OCI-M1 (cell line): Measurements from ENCODE around the gene CHD6.

Source experiments
- DNase-seq: peaks from one replicate; lab custom pipeline; 2025; lab: John Stamatoyannopoulos, UW

CHD6 gene

DNA sequence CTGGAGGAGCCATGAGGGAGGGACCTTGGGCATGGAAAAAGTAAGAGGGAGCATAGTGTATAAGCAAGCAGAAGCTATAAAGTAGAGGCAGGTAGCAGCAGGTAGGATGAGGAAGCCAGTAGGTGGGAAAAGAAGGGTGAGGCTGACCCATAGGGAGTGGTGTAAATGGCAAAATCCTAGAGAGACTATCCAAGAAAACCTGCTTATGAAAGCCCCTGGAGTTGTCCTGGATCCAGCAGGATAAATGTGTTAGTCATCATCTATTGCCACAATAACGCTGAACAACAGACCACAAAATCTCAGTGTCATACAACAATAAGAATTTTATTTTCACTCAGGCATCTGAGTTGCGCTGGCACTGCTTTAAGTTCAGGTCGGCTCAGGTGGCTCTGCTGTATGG is 30.2 kb downstream of the CHD6 start:
- no peak for DNase-seq

DNA sequence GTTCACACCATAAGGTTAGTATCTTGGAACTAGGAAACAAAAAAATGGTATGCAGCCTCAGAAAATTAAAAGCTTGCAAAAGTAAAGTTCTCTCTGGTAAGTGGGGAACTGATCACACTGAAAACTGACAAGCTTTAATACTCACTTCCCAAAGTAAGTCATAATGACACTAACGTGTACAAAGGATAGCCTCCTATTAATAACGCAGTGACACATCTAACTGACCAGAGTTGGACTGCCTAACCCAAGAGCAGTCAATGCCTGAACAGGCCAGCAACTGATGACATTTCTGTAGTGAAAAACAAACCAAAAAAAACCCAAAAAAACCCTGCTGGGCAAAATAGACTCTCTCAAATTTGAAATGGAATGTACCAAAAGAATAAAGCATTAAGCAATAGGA is 30.7 kb downstream of the CHD6 start:
- DNase-seq: no peak

DNA sequence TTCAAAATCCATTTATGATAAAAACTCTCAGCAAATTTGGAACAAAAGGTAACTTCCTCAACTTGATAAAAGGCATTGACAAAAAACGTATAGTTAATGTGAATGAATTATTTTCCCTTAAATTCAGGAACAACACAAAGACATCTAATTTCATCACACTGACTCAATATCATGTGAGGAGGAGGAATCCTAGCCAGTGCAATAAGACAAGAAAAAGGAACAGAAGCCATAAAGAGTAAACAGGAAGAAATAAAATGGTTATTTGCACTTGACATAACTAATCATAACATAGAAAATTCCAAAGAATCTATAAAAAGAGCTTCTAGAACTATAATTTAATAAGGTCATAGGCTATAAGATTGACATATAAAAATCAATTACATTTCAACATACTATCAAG is 31.4 kb downstream of the CHD6 start:
- no peak for DNase-seq

DNA sequence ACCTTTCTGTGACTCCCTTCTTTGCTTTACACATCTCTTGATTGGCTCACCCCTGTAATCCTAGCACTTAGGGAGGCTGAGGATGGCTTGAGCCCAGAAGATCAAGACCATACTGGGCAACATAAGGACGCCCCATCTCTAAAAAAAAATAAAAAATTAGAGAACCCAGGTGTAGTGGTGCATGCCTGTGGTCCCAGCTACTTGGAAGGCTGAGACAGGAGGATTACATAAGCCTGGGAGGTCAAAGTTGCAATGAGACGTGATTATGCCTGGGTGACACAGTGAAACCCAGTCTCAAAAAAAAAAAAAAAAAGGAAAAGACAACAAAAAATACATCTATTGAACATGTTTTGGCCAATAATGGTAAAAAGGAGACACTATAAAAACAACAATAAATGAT is 37.8 kb downstream of the CHD6 start:
- no peak for DNase-seq

DNA sequence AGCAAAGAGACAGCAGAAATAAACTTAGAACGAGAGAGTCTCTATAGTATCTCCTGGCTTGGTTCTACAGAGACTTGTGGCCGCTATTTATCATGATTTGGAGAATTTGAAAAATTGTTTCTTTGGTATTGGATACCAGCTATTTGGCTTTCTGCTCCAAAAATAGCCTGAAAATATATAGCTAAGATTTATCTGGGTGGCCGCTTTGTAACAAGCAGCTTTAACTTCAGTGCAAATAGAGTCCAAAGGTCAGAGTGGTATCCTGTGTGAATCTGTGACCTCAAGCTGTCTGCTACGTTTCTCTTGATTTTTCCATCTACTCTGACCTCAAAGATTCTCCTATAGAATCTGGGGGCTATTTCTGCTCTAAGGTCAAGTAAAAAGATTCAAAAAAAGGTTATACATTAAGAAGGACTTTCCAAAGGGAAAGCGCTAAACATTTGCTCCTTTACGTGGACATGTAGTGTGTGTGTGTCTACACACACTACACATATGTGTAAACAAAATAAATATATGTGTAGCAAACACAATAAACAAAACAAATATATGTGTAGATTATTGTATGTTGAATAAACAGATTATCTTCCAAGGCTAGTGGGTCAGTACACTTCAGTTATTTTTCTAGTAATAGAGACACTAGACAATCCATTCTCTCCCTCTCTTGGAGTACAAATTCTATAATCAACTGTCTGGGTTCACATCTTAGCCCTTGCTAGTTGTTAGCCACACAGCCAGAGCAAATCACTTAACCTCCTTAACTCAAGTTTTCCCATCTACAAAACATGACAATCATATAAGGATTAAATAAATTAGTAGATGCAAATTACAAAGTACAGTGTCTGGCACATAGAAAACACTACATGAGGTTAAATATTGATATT is 40.8 kb downstream of the CHD6 start:
- DNase-seq: no peak

DNA sequence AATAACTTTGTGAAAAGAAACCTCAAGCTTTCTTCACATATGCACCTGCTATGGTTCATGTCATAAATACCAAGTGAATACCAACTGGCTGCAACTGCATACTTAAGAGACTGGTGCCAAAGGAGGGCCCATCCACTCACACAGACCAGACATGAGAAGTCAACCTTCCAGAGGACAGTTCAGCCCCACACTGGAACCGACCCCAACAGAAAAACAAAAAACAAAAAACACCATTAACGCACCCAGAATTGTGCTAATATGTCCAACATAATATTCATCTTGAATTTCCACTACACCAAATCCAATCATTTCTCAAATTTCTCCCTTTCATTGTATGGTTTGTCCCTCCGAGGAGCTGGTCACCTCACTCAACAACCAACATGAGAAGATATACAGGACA is 42.8 kb downstream of the CHD6 start:
- DNase-seq: no peak

DNA sequence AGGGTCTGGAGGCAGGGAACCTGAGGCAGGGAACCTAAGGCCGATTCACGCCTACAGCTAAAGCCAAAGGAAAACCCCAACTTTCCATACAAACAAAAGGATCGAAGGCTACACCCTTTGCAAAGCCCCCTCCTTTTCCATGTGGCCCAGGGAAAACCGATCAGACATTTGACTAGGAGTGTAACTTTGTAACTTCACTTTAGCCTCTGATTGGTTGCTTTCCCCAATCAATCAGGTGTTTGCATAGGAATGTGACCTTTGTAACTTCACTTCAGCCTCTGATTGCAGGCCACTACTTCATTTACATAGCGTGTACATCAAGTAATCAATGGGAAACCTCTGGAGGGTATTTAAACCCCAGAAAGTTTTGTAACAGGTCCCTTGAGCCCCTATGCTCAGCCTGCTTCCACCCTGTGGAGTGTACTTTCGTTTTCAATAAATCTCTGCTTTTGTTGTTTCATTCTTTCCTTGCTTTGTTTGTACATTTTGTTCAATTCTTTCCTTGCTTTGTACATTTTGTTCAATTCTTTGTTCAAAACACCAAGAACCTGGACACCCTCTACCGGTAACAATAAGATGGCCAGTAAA is 43.3 kb downstream of the CHD6 start:
- no peak for DNase-seq

DNA sequence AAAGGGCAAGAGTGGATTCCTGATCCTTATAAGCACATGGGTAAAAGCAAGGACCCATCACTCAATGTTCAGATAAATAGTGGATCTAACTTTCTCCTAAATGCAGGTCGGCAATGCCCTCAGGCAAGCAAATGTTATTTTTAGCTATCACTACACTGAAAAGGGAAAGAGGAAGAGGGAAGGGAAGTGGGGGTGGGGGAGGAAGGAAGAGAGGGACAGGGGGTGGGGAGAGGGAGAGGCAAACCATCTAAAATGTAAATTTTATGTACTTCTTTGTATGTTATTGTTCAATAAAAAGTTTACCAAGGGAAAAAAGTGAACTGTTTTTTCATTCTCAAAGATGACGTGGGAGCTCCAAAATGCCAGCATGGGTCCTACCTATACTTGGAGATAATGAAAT is 44.2 kb downstream of the CHD6 start:
- DNase-seq: peak; percentile 40

DNA sequence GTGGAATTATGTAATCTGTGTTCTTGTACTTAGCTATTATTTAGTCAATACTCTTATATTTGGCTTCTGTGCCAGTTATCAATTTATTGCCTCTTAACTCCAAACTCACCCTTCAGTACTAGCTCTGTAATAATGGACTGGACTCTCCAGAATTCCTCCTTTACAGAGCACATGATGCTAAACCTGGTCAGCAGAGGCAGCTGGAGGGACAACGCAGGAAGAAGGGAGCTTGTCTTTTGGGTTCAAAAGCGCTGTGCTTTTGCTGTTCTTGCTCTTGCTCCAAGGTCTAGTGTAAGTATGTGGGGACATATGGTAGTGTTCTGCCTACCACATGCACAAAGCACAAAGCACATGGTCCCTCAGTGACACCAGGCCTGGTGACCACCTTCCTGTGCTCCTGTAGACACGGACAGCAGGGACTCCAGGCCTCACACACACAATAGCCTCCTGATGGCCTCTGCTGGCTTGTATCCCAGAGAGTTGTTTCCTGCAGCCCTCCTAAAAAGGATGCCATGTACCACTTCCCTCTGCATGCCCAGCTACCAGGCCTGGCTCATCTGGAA is 46.1 kb downstream of the CHD6 start:
- DNase-seq: no peak

DNA sequence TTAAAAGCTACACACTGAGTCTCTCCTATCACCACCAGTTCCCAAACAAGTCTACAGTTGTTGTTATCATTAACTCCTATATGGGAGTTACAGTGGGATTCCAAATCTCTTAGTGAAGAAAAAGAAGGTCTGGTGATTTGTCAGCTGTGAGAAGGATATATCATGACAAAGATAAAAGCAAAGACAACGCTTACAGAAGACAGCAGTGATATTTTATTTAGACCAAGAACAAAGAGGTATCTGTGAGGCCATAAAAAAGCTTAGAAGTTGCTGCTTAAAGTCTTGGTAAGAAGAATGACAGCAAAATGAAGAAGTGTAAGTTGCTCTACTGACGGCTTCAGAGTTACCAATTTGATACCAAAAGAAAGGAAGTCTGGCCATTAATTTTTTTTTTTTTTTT is 47.2 kb downstream of the CHD6 start:
- no peak for DNase-seq

DNA sequence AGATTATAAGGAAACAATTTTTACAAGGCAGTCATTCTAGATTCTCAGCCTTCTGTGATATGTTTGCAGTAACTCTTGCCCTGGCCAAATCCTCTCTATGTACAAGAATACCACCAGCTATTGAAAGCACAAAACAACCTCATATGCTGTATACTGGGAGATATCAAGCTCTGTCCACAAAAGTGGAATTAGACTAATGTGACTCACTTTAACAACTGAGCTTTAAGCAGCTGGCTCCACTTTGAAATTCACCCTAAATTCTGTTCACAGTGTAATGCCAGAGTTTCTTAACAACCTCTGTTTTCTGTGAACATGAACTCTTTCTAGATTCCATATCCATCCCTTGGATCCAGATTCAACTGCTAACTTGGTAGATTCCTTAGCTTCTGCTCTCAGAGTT is 47.6 kb downstream of the CHD6 start:
- DNase-seq: no peak

DNA sequence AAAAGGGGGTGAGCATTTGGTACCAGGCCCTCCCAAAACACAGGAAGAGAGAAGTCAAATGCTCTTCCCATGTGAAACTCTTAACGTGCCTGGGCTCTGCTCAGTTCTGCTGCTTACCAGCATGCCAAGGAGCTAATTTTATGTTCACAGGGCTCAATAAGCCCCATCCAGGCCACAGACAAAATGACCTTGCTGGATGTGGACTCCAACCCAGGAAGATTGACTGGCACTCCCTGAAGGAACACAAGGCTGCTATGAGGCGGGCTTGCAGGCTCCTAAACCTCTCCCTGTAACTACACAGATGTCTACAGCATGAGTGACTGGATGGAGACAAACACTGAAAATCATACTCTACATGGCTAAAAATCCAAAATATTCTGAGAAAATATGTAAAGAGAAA is 50.6 kb downstream of the CHD6 start:
- DNase-seq: no peak

DNA sequence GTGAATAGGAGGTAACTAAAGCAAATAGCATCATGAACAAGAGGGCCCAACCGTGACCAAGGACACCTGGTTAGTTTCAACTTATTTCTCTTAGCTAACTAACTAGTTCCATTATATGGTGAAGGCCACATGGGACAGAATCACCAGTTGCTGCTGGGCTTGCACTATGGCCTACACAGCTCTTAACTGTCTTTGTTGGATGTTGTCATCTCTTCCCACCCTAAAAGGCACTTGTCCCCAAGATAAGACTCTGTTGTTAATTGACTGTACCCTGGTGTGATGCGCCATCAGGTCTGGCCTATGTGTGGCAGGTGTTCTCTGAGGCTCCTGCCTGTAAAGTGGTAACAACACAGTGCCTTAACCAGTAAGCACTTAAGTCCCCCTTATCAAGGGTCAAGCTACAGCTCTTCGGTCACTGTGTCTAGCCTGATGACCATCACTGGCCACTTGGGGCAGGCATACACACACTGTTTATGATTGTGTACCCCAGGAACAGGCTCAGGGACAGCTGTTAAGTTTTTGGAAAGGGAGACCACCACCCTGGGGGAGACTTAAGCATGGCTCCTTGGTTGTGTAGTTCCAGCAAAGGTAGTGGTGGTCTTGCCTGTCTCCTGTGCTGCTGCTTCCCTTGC is 51.2 kb downstream of the CHD6 start:
- DNase-seq: no peak

DNA sequence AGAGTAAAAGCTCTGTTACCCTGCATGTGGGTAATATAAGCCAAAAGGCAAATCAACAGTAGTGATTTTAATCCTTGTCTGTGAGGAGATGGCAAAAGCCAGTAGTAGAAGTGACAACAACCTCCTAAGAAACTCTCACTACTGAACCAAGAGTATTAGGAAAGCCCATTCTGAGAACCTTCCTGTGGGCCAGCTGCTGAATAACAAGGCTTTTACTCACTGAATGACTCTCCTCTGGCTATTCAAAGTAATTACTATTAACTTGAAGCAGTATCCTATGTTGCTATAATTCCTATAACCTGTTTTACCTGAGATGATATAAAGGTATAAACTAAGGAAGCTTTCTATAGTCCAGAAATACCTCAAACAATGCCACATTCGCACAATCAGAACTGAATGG is 55.1 kb downstream of the CHD6 start:
- no peak for DNase-seq

DNA sequence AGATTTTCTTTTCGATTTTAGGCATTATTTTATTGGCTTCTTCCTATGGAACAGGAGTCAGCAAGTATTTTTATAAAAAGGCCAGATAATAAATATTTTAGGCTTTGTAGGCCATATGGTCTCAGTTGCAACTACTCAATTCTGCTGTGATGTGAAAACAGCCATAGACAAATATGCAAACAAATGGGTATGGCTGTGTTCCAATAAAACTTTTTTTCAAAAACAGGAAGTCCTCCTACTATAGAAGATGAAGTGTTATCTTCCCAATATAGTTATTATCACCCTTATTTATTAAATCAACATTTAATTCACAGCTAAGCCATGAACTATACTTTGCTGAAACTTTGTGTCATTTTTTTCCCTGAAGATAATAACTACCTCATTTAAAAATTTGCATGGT is 57.2 kb downstream of the CHD6 start:
- DNase-seq: peak; percentile 28

DNA sequence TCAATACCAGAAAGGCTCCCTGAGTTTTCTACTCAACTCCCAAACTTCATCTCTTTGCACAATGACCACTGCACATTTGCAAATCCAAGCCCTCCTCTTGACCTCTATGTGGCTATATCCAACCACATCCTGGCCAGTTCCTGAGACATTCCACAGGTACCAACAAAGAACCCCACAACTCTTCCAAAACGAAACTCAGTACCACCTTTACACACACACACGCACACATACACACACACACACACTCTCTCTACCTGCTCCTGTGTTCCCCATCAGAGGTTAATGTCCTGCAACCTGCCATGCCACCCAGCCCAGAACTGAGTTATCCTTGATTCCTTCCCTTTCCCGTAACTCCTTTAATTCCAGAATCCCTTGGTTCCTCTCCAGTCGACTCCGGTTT is 58.5 kb downstream of the CHD6 start:
- no peak for DNase-seq

DNA sequence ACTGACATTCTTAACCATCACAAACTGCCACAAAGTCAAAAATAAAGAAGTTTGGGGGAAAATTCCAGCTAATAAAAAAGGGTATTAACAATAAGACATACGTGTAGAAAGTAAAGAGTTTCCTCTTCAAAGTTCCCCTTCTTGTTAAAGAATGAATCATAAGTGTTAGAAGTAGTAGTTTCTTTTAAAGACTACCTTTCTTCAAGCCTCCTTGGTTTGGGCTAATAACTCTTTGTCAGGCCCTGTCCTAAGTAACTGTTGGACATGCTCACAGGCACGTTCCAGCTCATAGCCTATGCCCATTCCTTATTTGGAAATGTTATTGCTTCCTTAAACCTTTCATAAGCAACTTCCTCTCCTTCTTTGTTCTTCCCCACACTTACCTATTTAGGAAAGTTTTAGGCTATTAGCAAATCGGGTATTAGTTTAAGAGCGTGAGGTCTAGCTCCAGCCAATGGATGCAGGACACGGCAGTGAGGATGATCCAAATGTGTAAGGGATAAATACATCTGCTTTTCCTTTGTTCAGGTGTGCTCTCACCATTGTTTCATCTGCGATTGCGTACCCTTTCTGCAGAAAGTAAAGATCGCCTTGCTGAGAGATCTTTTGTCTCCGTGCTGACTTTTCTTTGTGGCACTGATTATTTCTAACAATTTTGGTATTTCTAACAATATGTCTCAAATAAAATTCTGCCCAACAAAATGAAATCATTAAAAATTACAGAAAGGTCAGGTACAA is 64.9 kb downstream of the CHD6 start:
- no peak for DNase-seq

DNA sequence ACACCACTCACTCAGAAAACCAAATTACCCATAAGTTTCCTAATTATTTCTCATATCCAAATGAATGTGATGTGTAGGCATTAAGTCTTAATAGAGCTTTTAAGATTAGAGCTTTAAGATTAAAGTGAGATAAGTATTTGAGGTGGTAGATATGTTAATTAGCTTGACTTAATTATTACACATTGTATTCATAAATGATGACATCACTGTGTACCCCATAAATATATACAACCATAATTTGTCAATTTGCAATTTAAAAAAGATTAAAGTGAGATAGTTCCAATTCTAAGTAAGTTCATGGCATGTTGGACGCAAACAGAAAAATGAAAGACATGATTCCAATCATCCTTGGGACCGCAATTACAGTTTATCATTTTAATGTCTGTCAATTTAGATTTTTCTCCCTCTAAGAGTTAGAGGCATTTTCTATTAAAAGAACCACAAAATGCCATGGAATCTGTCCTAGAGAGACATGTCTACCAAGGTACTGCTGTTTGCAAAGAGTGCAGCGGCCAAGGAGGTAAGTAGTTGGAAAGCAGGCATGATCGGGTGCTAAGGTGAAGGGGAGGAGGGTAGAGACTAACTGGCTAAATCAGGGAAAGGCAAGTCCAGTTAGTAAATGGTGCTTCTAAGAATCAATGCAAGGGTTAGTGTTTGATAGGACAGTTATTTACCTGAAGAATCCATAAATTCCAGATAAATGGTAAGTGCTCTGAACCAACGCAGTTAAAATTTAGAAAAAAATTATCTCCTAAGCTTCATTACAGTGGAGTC is 65.7 kb downstream of the CHD6 start:
- DNase-seq: no peak

DNA sequence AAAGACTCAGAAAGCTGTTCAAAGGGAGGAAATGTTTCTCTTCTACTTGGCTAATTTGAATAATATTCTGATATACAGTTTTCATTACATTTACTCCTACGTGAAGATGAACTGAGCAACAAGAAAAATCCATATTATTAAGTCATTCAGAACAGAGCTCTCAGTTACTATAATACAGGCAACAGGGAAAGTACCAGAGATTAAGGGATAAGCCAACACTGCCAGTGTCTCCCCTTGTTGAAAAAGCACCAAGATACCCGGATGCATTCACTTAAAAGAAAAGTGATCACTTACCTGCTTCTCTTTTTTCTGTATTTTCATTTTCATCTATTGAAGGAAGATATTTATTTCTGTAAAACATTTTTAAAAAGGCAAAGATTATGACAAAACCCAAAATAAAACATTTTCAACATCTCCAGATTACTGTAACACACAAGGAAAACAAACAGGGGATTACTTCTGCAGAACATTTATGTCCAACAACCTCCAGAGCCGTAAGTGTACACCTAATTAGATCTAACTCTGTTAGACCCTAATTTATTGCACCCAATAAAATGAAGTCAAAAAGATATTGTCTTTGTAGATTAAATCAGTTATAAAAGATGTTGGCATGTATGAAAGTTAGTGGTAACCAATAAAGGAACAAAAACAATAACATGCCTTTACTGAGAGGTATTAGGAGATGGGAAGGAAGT is 67.0 kb downstream of the CHD6 start:
- no peak for DNase-seq

DNA sequence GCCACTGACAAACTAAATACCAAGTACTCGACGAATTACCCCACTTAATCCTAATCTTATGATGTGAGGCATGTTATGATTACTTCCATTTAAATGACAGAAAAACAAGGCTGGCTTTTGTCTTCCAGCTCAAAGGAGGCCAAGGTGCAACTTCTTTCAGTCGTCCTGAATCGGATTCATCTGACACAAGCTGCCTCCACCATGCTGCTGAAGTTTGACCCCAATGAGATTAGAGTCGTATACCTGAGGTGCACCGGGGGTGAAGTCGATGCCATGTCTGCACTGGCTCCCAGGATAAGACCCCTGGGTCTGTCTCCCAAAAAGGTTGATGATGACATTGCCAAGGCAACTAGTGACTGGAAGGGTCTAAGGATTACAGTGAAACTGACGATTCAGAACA is 71.0 kb downstream of the CHD6 start:
- DNase-seq: no peak

DNA sequence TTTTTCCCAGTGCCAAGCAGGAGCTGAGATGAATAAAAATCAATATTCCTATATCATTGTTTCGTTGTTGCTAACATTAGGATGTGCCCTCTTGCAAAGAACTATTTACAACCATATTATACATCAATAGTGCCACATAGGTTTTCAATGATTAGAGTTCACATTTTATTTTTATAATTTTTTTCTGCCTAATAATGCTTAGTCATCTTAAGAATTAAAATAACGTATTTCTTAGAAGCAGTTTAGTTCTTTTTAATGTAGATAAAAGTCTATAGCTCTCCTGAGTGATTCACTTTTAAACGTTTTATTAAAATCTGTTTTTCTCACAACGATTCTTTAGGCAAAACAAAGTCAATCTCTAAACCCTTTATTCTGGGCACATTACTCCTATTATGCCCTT is 71.6 kb downstream of the CHD6 start:
- no peak for DNase-seq
